SK-N-SH (cell line): ENCODE measurements around the gene CD164L2. TPM values are rescaled to one million over a fixed set of nuclear protein-coding genes. Genes with fewer than 3 reads are reported as not detected.

ENCODE experiments used
- CTCF ChIA-PET: fragments of 300-600, 350-600 bp; formaldehyde crosslinking; extraction: SDS; loops from one replicate; lab custom pipeline; 2021; lab: Yijun Ruan, JAX
- POLR2A ChIA-PET: fragments of 350-600 bp; sonication (Branson Sonifier 250); formaldehyde crosslinking; extraction: SDS; loops from one replicate; lab custom pipeline; 2020; ENCODE audit warnings: antibody characterized with exemption, inconsistent platforms; lab: Yijun Ruan, JAX
- DNase-seq: peaks from one replicate; pipeline ENCODE4 v3.0.0; 2012
- H2AFZ ChIP-seq: fragments of 200-600 bp; sonication (generic); 2 replicates; pipeline ENCODE4 v1.8.1; 2016; ENCODE audit warnings: antibody characterized with exemption, mild to moderate bottlenecking, low read depth
- H3F3A ChIP-seq: fragments of 200-600 bp; sonication (generic); replicated peaks from 2 replicates; pipeline ENCODE3; 2016; ENCODE audit warnings: antibody characterized with exemption, mild to moderate bottlenecking; ENCODE audit not compliant: insufficient read depth
- H3K27ac ChIP-seq, 2 experiments: fragments of 200-500 bp in 1 of 2; fragments of 200-600 bp in 1 of 2; sonication (Bioruptor generic) in 1 of 2; sonication (generic), shearing (Covaris generic) in 1 of 2; 2 replicates each; pipeline versions ENCODE4 v1.5.1 to v1.6.1; 2014 to 2016; ENCODE audit warnings: low read depth in 2 of 2, inconsistent platforms in 1 of 2, low read length in 1 of 2, mild to moderate bottlenecking in 1 of 2, mixed read lengths in 1 of 2
- H3K27me3 ChIP-seq: fragments of 200-600 bp; sonication (generic), shearing (Covaris generic); 2 replicates; pipeline ENCODE4 v1.6.1; 2016; ENCODE audit warnings: mixed run types; ENCODE audit not compliant: insufficient read depth
- H3K36me3 ChIP-seq, 2 experiments: fragments of 200-500 bp in 1 of 2; fragments of 200-600 bp in 1 of 2; sonication (Bioruptor generic) in 1 of 2; sonication (generic) in 1 of 2; replicated peaks in 1 of 2; 2 replicates each; pipeline versions ENCODE3 to v1.5.1; 2014 to 2016; ENCODE audit warnings: low read length in 1 of 2, mild to moderate bottlenecking in 1 of 2; ENCODE audit not compliant: insufficient read depth in 2 of 2, control insufficient read depth in 1 of 2
- H3K4me1 ChIP-seq, 2 experiments: fragments of 200-500 bp in 1 of 2; fragments of 200-600 bp in 1 of 2; sonication (Bioruptor generic) in 1 of 2; sonication (generic), shearing (Covaris generic) in 1 of 2; 2 replicates each; pipeline versions ENCODE4 v1.5.1 to v1.6.1; 2014 to 2016; ENCODE audit warnings: low read depth in 1 of 2, low read length in 1 of 2, mixed run types in 1 of 2; ENCODE audit not compliant: insufficient read depth in 2 of 2, control insufficient read depth in 1 of 2
- H3K4me2 ChIP-seq: fragments of 200-600 bp; sonication (generic), shearing (Covaris generic); 2 replicates; pipeline ENCODE4 v1.6.1; 2017; ENCODE audit warnings: mixed run types
- H3K4me3 ChIP-seq, 2 experiments: fragments of 200-500 bp in 1 of 2; fragments of 200-600 bp in 1 of 2; sonication (Bioruptor generic) in 1 of 2; sonication (generic), shearing (Covaris generic) in 1 of 2; 2 replicates each; pipeline versions ENCODE4 v1.5.1 to v1.8.1; 2014 to 2016; ENCODE audit warnings: low read depth in 2 of 2, inconsistent platforms in 1 of 2, low read length in 1 of 2, mild to moderate bottlenecking in 1 of 2, mixed read lengths in 1 of 2, moderate library complexity in 1 of 2
- H3K79me2 ChIP-seq: fragments of 200-600 bp; sonication (generic); 2 replicates; pipeline ENCODE4 v1.8.1; 2017; ENCODE audit warnings: mild to moderate bottlenecking; ENCODE audit not compliant: insufficient read depth
- H3K9ac ChIP-seq: fragments of 200-600 bp; sonication (generic); 2 replicates; pipeline ENCODE4 v1.6.1; 2017; ENCODE audit warnings: mixed run types
- H3K9me2 ChIP-seq: fragments of 200-600 bp; sonication (generic); 2 replicates; pipeline ENCODE4 v1.6.1; 2017; ENCODE audit warnings: mixed run types
- H3K9me3 ChIP-seq: fragments of 200-600 bp; sonication (generic); 2 replicates; pipeline ENCODE4 v1.6.1; 2017; ENCODE audit warnings: mixed run types, mild to moderate bottlenecking, moderate library complexity
- H4K20me1 ChIP-seq: fragments of 200-600 bp; sonication (generic); 2 replicates; pipeline ENCODE4 v1.6.1; 2017; ENCODE audit warnings: mild to moderate bottlenecking, mixed run types; ENCODE audit not compliant: insufficient read depth
- EP300 ChIP-seq, 2 experiments: IDR thresholded peaks; 2 replicates each; pipeline versions ENCODE4 v1.4.0 to v1.6.1; 2012; ENCODE audit warnings: borderline replicate concordance in 1 of 2, low read depth in 1 of 2, low read length in 1 of 2
- EZH2phosphoT487 ChIP-seq: fragments of 200-600 bp; sonication (generic); IDR thresholded peaks from 2 replicates; pipeline ENCODE4 v1.6.1; 2017; ENCODE audit warnings: low read depth, mixed run types, mild to moderate bottlenecking, antibody characterized with exemption, moderate library complexity, borderline replicate concordance
- GABPA ChIP-seq: IDR thresholded peaks from 2 replicates; pipeline ENCODE4 v1.4.0; 2012; ENCODE audit warnings: low read depth, mild to moderate bottlenecking
- GATA2 ChIP-seq: sonication (generic); formaldehyde crosslinking; IDR thresholded peaks from 2 replicates; pipeline ENCODE4 v1.5.0; 2020; ENCODE audit warnings: mild to moderate bottlenecking, missing genetic modification reagents
- NRF1 ChIP-seq: IDR thresholded peaks from 2 replicates; pipeline ENCODE4 v1.6.1; 2012; ENCODE audit warnings: low read depth, mild to moderate bottlenecking, low read length
- POLR2AphosphoS5 ChIP-seq: IDR thresholded peaks from 2 replicates; pipeline ENCODE4 v1.6.1; 2012; ENCODE audit warnings: low read depth, low read length
- RFX5 ChIP-seq: IDR thresholded peaks from 2 replicates; pipeline ENCODE4 v1.6.1; 2012; ENCODE audit warnings: mild to moderate bottlenecking, improper control_type of control experiment, low read length
- RXRA ChIP-seq: IDR thresholded peaks from 2 replicates; pipeline ENCODE4 v1.4.0; 2012; ENCODE audit warnings: low read depth, mild to moderate bottlenecking, borderline replicate concordance
- SIN3A ChIP-seq: IDR thresholded peaks from 2 replicates; pipeline ENCODE4 v1.6.1; 2012; ENCODE audit warnings: low read depth, mild to moderate bottlenecking, low read length, moderate library complexity, borderline replicate concordance
- WGBS: methylation state at CpG from one replicate; pipeline ENCODE4 v1.1.6; 2017; ENCODE audit warnings: low lambda C conversion rate; 5-methylcytosine and 5-hydroxymethylcytosine counted together
- polyA plus RNA-seq, 3 experiments: library from polyadenylated mRNA; depleted of rRNA; stranded (reverse); fragments of >200 nt; gene quantifications; 2 replicates each; pipeline ENCODE4 v1.2.3, GENCODE V29; 2012
- TF ChIP-seq, protein P1 (sequence below): fragments of 150-350 bp; IDR thresholded peaks from 2 replicates; pipeline ENCODE4 v1.6.1; 2016; ENCODE audit warnings: mild to moderate bottlenecking, low read depth, low read length
- TF ChIP-seq, protein P2 (sequence below): IDR thresholded peaks from 2 replicates; pipeline ENCODE4 v1.4.0; 2012; ENCODE audit warnings: low read depth, borderline replicate concordance
- TF ChIP-seq, protein P3 (sequence below): IDR thresholded peaks from 2 replicates; pipeline ENCODE4 v1.6.1; 2012; ENCODE audit warnings: mild to moderate bottlenecking, low read depth, low read length, moderate library complexity
- TF ChIP-seq, protein P4 (sequence below): IDR thresholded peaks from 2 replicates; pipeline ENCODE4 v1.4.0; 2012; ENCODE audit warnings: low read depth, borderline replicate concordance

The CD164L2 gene
- polyA plus RNA-seq, 1 of the 3 experiments (the other 2 are of a cell fraction), result 0.05 TPM

DNA sequence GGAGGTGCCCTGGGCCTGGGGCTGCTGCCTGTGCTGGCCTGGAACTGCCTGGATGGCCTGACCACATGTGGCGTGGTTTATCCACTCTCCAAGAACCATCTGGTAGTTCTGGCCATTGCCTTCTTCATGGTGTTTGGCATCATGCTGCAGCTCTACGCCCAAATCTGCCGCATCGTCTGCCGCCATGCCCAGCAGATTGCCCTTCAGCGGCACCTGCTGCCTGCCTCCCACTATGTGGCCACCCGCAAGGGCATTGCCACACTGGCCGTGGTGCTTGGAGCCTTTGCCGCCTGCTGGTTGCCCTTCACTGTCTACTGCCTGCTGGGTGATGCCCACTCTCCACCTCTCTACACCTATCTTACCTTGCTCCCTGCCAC lies 11.1 kb upstream of the CD164L2 start:
- no peak overlapping the region for H2AFZ ChIP-seq
- TF ChIP-seq EP300 (IDR thresholded peaks at IDR 0.05; ENCODE audit: borderline replicate concordance in 1 of 2, low read depth in 1 of 2, low read length in 1 of 2) (no peak), RXRA (no peak)
- TF ChIP-seq, protein P1, sequence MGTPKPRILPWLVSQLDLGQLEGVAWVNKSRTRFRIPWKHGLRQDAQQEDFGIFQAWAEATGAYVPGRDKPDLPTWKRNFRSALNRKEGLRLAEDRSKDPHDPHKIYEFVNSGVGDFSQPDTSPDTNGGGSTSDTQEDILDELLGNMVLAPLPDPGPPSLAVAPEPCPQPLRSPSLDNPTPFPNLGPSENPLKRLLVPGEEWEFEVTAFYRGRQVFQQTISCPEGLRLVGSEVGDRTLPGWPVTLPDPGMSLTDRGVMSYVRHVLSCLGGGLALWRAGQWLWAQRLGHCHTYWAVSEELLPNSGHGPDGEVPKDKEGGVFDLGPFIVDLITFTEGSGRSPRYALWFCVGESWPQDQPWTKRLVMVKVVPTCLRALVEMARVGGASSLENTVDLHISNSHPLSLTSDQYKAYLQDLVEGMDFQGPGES, result no peak
- TF ChIP-seq, all 33 proteins: peak for 0
- ChIA-PET CTCF (interaction anchor here (0.7 to 20.0 kb wide), 38 partner anchors 8 to 350 kb away, joined by 3 to 731 read pairs (median 6); partner anchors contain the start of genes AHDC1, MAP3K6 and SYTL1), POLR2A (interaction anchor here (1.1 to 2.1 kb wide), 3 partner anchors 28 to 278 kb away, joined by 3 to 14 read pairs (median 5); partner anchors contain the start of genes IFI6 and MAP3K6)
- Histone ChIP-seq H3K4me1 (peaks cover 0 to 28% of the 10 kb centered on the region in 2 experiments; a peak in 2 of 4 replicates), H3K9me3 (no peaks in the 10 kb centered on the region), H3K79me2 (peaks cover 11% of the 10 kb centered on the region; the same call in 1 of the 2 replicates), H3K4me2 (no peak overlapping the region), H3K27me3 (no peaks in the 10 kb centered on the region; the same call in 1 of the 2 replicates), H3K36me3 (no peaks in the 10 kb centered on the region), H4K20me1 (no peaks in the 10 kb centered on the region), H3K27ac (0 out of 4 replicates have a peak overlapping the region, but pooled peaks of 1 of the 2 experiments have one; percentile 15), H3K4me3 (no peak overlapping the region), H3K9ac (no peak overlapping the region), H3K9me2 (no peaks in the 10 kb centered on the region), H3F3A (peaks cover 12% of the 10 kb centered on the region)
- no peak for DNase-seq
- WGBS, result 97% methylated on average over 9 of the region's 9 CpGs

DNA sequence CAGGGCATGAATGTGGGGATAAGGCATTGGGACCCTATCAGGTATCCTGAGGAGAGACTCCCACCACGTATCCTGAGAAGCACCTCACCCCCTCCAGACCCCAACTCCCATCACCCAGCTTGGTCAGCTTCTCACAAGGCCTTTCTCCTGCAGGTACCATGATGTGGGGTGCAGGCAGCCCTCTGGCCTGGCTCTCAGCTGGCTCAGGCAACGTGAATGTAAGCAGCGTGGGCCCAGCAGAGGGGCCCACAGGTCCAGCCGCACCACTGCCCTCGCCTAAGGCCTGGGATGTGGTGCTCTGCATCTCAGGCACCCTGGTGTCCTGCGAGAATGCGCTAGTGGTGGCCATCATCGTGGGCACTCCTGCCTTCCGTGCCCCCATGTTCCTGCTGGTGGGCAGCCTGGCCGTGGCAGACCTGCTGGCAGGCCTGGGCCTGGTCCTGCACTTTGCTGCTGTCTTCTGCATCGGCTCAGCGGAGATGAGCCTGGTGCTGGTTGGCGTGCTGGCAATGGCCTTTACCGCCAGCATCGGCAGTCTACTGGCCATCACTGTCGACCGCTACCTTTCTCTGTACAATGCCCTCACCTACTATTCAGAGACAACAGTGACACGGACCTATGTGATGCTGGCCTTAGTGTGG lies 10.6 kb upstream of the CD164L2 start:
- H3K9ac ChIP-seq, result peak overlapping the region; percentile 95
- H3K9me3 ChIP-seq, result no peaks in the 10 kb centered on the region
- 94% methylated on average over 8 of the region's 18 CpGs for WGBS
- no peak for DNase-seq
- H3F3A ChIP-seq, result peaks cover 9% of the 10 kb centered on the region
- peak overlapping the region; percentile 100 for H3K4me2 ChIP-seq
- H3K9me2 ChIP-seq, result no peaks in the 10 kb centered on the region
- H2AFZ ChIP-seq, result no peak overlapping the region
- no peak overlapping the region; a peak in 1 of 4 replicates for H3K27ac ChIP-seq
- no peaks in the 10 kb centered on the region for H4K20me1 ChIP-seq
- no peaks in the 10 kb centered on the region; the same call in 1 of the 2 replicates for H3K27me3 ChIP-seq
- H3K36me3 ChIP-seq, result no peaks in the 10 kb centered on the region
- peaks cover 0 to 28% of the 10 kb centered on the region in 2 experiments; a peak in 2 of 4 replicates for H3K4me1 ChIP-seq
- peaks cover 11% of the 10 kb centered on the region; the same call in 1 of the 2 replicates for H3K79me2 ChIP-seq
- no peak overlapping the region; a peak in 1 of 4 replicates for H3K4me3 ChIP-seq
- CTCF ChIA-PET, result interaction anchor here (0.6 to 20.0 kb wide), 18 partner anchors 22 to 291 kb away, joined by 3 to 731 read pairs (median 4); partner anchors contain the start of genes AHDC1 and MAP3K6
- POLR2A ChIA-PET, result interaction anchor here (1.1 kb wide), 1 partner anchor 278 kb away, joined by 3 read pairs; the partner anchor contains the start of gene IFI6
- TF ChIP-seq, protein P2, sequence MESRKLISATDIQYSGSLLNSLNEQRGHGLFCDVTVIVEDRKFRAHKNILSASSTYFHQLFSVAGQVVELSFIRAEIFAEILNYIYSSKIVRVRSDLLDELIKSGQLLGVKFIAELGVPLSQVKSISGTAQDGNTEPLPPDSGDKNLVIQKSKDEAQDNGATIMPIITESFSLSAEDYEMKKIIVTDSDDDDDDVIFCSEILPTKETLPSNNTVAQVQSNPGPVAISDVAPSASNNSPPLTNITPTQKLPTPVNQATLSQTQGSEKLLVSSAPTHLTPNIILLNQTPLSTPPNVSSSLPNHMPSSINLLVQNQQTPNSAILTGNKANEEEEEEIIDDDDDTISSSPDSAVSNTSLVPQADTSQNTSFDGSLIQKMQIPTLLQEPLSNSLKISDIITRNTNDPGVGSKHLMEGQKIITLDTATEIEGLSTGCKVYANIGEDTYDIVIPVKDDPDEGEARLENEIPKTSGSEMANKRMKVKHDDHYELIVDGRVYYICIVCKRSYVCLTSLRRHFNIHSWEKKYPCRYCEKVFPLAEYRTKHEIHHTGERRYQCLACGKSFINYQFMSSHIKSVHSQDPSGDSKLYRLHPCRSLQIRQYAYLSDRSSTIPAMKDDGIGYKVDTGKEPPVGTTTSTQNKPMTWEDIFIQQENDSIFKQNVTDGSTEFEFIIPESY, result no peak
- TF ChIP-seq RXRA, result no peak
- TF ChIP-seq, protein P3, sequence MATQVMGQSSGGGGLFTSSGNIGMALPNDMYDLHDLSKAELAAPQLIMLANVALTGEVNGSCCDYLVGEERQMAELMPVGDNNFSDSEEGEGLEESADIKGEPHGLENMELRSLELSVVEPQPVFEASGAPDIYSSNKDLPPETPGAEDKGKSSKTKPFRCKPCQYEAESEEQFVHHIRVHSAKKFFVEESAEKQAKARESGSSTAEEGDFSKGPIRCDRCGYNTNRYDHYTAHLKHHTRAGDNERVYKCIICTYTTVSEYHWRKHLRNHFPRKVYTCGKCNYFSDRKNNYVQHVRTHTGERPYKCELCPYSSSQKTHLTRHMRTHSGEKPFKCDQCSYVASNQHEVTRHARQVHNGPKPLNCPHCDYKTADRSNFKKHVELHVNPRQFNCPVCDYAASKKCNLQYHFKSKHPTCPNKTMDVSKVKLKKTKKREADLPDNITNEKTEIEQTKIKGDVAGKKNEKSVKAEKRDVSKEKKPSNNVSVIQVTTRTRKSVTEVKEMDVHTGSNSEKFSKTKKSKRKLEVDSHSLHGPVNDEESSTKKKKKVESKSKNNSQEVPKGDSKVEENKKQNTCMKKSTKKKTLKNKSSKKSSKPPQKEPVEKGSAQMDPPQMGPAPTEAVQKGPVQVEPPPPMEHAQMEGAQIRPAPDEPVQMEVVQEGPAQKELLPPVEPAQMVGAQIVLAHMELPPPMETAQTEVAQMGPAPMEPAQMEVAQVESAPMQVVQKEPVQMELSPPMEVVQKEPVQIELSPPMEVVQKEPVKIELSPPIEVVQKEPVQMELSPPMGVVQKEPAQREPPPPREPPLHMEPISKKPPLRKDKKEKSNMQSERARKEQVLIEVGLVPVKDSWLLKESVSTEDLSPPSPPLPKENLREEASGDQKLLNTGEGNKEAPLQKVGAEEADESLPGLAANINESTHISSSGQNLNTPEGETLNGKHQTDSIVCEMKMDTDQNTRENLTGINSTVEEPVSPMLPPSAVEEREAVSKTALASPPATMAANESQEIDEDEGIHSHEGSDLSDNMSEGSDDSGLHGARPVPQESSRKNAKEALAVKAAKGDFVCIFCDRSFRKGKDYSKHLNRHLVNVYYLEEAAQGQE, result no peak
- TF ChIP-seq GABPA, result no peak
- TF ChIP-seq GATA2, result no peak
- no peak for TF ChIP-seq EP300 (IDR thresholded peaks at IDR 0.05; ENCODE audit: borderline replicate concordance in 1 of 2, low read depth in 1 of 2, low read length in 1 of 2)
- no peak for TF ChIP-seq RFX5
- no peak for TF ChIP-seq SIN3A
- no peak for TF ChIP-seq NRF1
- TF ChIP-seq, protein P4, sequence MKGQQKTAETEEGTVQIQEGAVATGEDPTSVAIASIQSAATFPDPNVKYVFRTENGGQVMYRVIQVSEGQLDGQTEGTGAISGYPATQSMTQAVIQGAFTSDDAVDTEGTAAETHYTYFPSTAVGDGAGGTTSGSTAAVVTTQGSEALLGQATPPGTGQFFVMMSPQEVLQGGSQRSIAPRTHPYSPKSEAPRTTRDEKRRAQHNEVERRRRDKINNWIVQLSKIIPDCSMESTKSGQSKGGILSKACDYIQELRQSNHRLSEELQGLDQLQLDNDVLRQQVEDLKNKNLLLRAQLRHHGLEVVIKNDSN, result no peak
- TF ChIP-seq, protein P1, result no peak
- TF ChIP-seq EZH2phosphoT487, result no peak
- TF ChIP-seq POLR2AphosphoS5, result no peak
